Endothelial cell of umbilical vein (primary cell): ENCODE measurements around the gene AGBL3. TPM values are rescaled to one million over a fixed set of nuclear protein-coding genes. Genes with fewer than 3 reads are reported as not detected.

Experiments
- BruUV-seq: library from RNA; stranded (reverse); fragments of 400-500 nt; replicated peaks from 2 replicates; lab custom pipeline; 2021; lab: Mats Ljungman, UMichigan
- CTCF ChIA-PET: fragments of 300-600, 350-600 bp; sonication (Branson Sonifier 250); formaldehyde crosslinking; loops from one replicate; lab custom pipeline; 2021; ENCODE audit warnings: antibody characterized with exemption, inconsistent platforms; lab: Charles Lee
- POLR2A ChIA-PET: fragments of 300-600, 350-600 bp; sonication (Branson Sonifier 250); formaldehyde crosslinking; loops from one replicate; lab custom pipeline; 2021; ENCODE audit warnings: antibody characterized with exemption, inconsistent platforms; lab: Charles Lee
- DNase-seq: peaks from one replicate; pipeline ENCODE4 v3.0.0-alpha.2; 2011; ENCODE audit warnings: low read depth, low spot score
- FAIRE-seq: peaks from 2 replicates; lab custom pipeline; 2011; peaks lifted over from hg19 to GRCh38; lab: Jason Lieb, UNC
- H2AFZ ChIP-seq: 2 replicates; pipeline ENCODE4 v1.6.0; 2012; ENCODE audit warnings: low read depth, low read length, control low read depth, inconsistent platforms
- H3K27ac ChIP-seq: 2 replicates; pipeline ENCODE4 v1.5.1; 2011; ENCODE audit warnings: low read depth, mild to moderate bottlenecking, control low read depth, low read length, moderate library complexity; ENCODE audit not compliant: insufficient read depth
- H3K27me3 ChIP-seq, 2 experiments: 2 replicates each; pipeline versions ENCODE4 v1.6.0 to v1.6.1; 2011; ENCODE audit warnings: low read length in 2 of 2, mixed read lengths in 1 of 2; ENCODE audit not compliant: control insufficient read depth in 2 of 2, insufficient read depth in 2 of 2
- H3K36me3 ChIP-seq, 2 experiments: 2 replicates in 1 of 2; 3 replicates in 1 of 2; pipeline ENCODE4 v1.5.1; 2011; ENCODE audit warnings: low read length in 2 of 2, mild to moderate bottlenecking in 1 of 2, moderate library complexity in 1 of 2; ENCODE audit not compliant: control insufficient read depth in 2 of 2, insufficient read depth in 2 of 2; ENCODE audit errors: extremely low read depth in 1 of 2
- H3K4me1 ChIP-seq: 3 replicates; pipeline ENCODE4 v1.5.1; 2011; ENCODE audit warnings: mild to moderate bottlenecking, low read length; ENCODE audit not compliant: control insufficient read depth, insufficient read depth; ENCODE audit errors: extremely low read depth
- H3K4me2 ChIP-seq: 2 replicates; pipeline ENCODE4 v1.6.1; 2011; ENCODE audit warnings: low read length, control low read depth, mixed read lengths; ENCODE audit not compliant: insufficient read depth
- H3K4me3 ChIP-seq, 3 experiments: fragments of 200-600 bp in 1 of 3; sonication (generic), shearing (Covaris generic) in 1 of 3; replicated peaks in 1 of 3; 2 replicates each; pipeline ENCODE4 v1.5.1; 2011 to 2016; ENCODE audit warnings: control low read depth in 3 of 3, low read length in 3 of 3, mild to moderate bottlenecking in 2 of 3, inconsistent platforms in 1 of 3, low read depth in 1 of 3, moderate library complexity in 1 of 3; ENCODE audit not compliant: insufficient read depth in 1 of 3
- H3K79me2 ChIP-seq: 2 replicates; pipeline ENCODE4 v1.6.0; 2012; ENCODE audit warnings: low read length, inconsistent platforms; ENCODE audit not compliant: control insufficient read depth, insufficient read depth
- H3K9ac ChIP-seq: replicated peaks from 2 replicates; pipeline ENCODE3; 2011; ENCODE audit warnings: low read length, control low read depth; ENCODE audit not compliant: insufficient read depth; ENCODE audit errors: extremely low read depth
- H3K9me1 ChIP-seq: replicated peaks from 3 replicates; pipeline ENCODE4 v1.6.0; 2011; ENCODE audit warnings: mild to moderate bottlenecking, low read length; ENCODE audit not compliant: control insufficient read depth, insufficient read depth; ENCODE audit errors: extremely low read depth
- H3K9me3 ChIP-seq: replicated peaks from 2 replicates; pipeline ENCODE4 v1.5.1; 2012; ENCODE audit warnings: low read length, inconsistent platforms; ENCODE audit not compliant: control insufficient read depth, insufficient read depth
- H4K20me1 ChIP-seq: replicated peaks from 2 replicates; pipeline ENCODE3; 2011; ENCODE audit warnings: mild to moderate bottlenecking, low read length; ENCODE audit not compliant: control insufficient read depth, insufficient read depth; ENCODE audit errors: extremely low read depth
- CTCF ChIP-seq, 2 donors: IDR thresholded peaks; 1 replicate in 1 of 2; 2 replicates in 1 of 2; pipeline ENCODE4 v1.5.1; 2011; ENCODE audit warnings: low read length in 2 of 2, mild to moderate bottlenecking in 2 of 2, moderate library complexity in 2 of 2, control low read depth in 1 of 2, inconsistent platforms in 1 of 2, low read depth in 1 of 2; ENCODE audit not compliant: insufficient read depth in 1 of 2; ENCODE audit errors: extremely low read depth in 1 of 2
- EZH2 ChIP-seq: IDR thresholded peaks from 2 replicates; pipeline ENCODE4 v1.6.1; 2012; ENCODE audit warnings: borderline replicate concordance, low read depth, mild to moderate bottlenecking, moderate library complexity, low read length, inconsistent platforms; ENCODE audit not compliant: severe bottlenecking
- FOS ChIP-seq: IDR thresholded peaks from 2 replicates; pipeline ENCODE4 v1.6.1; 2011; ENCODE audit warnings: mild to moderate bottlenecking, low read length, moderate library complexity, borderline replicate concordance; ENCODE audit not compliant: insufficient read depth
- GATA2 ChIP-seq: IDR thresholded peaks from 2 replicates; pipeline ENCODE4 v1.7.0; 2011; ENCODE audit warnings: low read depth, mild to moderate bottlenecking, moderate library complexity, mixed read lengths, low read length; ENCODE audit not compliant: insufficient read length, insufficient read depth
- JUN ChIP-seq: IDR thresholded peaks from 2 replicates; pipeline ENCODE4 v1.6.1; 2011; ENCODE audit warnings: borderline replicate concordance, low read depth; ENCODE audit not compliant: insufficient read length, insufficient read depth
- MAX ChIP-seq: IDR thresholded peaks from 2 replicates; pipeline ENCODE4 v1.6.1; 2011; ENCODE audit not compliant: insufficient read depth, insufficient read length
- MYC ChIP-seq: IDR thresholded peaks from one replicate; pipeline ENCODE4 v1.6.1; 2011; ENCODE audit warnings: mild to moderate bottlenecking, low read depth, low read length
- POLR2A ChIP-seq: IDR thresholded peaks from 2 replicates; pipeline ENCODE4 v1.6.1; 2012; ENCODE audit warnings: low read depth, mild to moderate bottlenecking, control low read depth, low read length
- dilution Hi-C: fragments of 300-500 bp; cut with MboI; formaldehyde crosslinking; loops from one replicate; pipeline ENCODE4 v1.15.0; 2019; ENCODE audit warnings: low sequenced_read_pairs; ENCODE audit not compliant: extremely low pct_ligation_motif_present
- intact Hi-C: fragments of 100-400 bp; cut with micrococcal nuclease; formaldehyde crosslinking; loops from one replicate; pipeline ENCODE4 v1.10.0; 2022
- polyA plus RNA-seq, 4 experiments: library from polyadenylated mRNA; depleted of rRNA in 3 of 4; stranded (reverse) in 3 of 4; unstranded in 1 of 4; fragments of >200 nt; gene quantifications; 2 replicates each; pipeline versions ENCODE4 v1.2.1 to v1.2.3, GENCODE V29; 2011 to 2012; ENCODE audit warnings: missing spikeins in 1 of 4
- total RNA-seq: library from RNA; stranded (reverse); gene quantifications from 2 replicates; pipeline ENCODE4 v1.2.3, GENCODE V29; 2021

The AGBL3 gene
- total and polyA plus RNA-seq, 2 donors (not counting 3 experiments of a cell fraction or from before 2014, with no cell fraction given) = 0.97 to 3.2 TPM

DNA sequence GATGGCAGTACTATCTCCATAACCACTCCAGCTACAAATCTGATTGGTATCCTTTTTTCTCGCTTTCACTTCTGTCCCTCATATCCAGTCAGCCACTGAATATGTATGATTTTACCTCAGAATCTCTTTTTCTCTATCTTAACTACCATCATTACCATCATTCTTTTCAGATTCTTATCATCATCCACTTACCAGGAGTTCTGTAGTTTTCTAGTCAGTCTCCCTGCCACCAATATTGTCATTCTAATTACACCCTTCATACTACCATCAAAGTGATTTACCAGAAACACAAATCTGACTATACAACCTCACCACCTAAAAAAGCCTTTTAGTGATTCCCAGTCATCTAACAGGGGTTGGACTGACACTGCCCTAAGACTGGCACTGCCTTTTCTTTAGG, 96.7 kb downstream of the AGBL3 start:
- Histone ChIP-seq H3K9me1 (no peaks in the 10 kb centered on the region), H4K20me1 (no peaks in the 10 kb centered on the region), H3K4me3 (no peak overlapping the region), H3K79me2 (no peaks in the 10 kb centered on the region), H3K9ac (no peak overlapping the region), H3K4me1 (no peaks in the 10 kb centered on the region), H3K9me3 (no peaks in the 10 kb centered on the region), H3K27ac (no peak overlapping the region), H3K36me3 (no peaks in the 10 kb centered on the region), H3K4me2 (no peak overlapping the region), H3K27me3 (no peaks in the 10 kb centered on the region), H2AFZ (no peak overlapping the region)
- ChIA-PET CTCF (no interaction called here), POLR2A (no interaction called here)
- FAIRE-seq (no peak), DNase-seq (no peak)
- TF ChIP-seq POLR2A (no peak), CTCF (IDR thresholded peaks at IDR 0.05; ENCODE audit: extremely low read depth in 1 of 2, insufficient read depth in 1 of 2, low read depth in 1 of 2, low read length in 2 of 2) (no peak), GATA2 (no peak), MYC (no peak), JUN (no peak), EZH2 (no peak), MAX (no peak), FOS (no peak)
- dilution Hi-C loops (no loop called here), intact Hi-C loops (no loop called here)
- BruUV-seq = no TSS peak
